Measurements from ENCODE around the gene BCL7B.

DNA sequence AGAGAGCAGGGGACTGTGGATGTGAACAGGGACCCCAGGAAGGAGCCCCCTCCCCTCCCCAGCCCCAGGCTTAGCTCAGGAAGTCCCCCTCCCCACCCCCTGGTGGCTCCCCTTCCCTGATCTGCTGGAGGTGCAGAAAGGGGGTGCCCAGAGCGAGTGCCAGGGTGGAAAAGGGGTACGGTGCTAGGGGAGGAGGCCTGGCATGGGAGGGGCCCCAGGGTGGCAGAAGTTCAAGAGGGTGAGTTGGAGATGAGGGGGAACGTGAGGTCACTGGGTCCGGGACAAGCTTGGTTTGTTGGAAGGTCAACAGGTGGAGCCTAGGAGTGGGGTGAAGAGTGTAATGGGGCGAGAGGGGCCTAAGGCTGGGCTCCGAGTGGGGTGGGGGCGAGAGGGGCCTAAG lies 42.4 kb upstream of the BCL7B start:
- no peak for TF ChIP-seq CTCF (IDR thresholded peaks at IDR 0.05; ENCODE audit: low read depth, low read length)
- no peak for TF ChIP-seq POLR2A (IDR thresholded peaks at IDR 0.05; ENCODE audit: extremely low read depth, insufficient read length)
